ENCODE results near the gene SEMA3G.

SEMA3G gene

GRCh38 chr3:52438579-52439425 lies 6.1 kb downstream of the SEMA3G start:
- no peak for DNase-seq

- no peak for DNase-seq
Measured at GRCh38 chr3:52438104-52438376, 6.9 kb downstream of the SEMA3G start.

- no peak for DNase-seq
Measured at GRCh38 chr3:52437326-52438103, 7.4 kb downstream of the SEMA3G start.

GRCh38 chr3:52436500-52437149 lies 8.3 kb downstream of the SEMA3G start:
- no peak for DNase-seq

GRCh38 chr3:52435246-52436101 lies 9.4 kb downstream of the SEMA3G start:
- no peak for DNase-seq

DNA sequence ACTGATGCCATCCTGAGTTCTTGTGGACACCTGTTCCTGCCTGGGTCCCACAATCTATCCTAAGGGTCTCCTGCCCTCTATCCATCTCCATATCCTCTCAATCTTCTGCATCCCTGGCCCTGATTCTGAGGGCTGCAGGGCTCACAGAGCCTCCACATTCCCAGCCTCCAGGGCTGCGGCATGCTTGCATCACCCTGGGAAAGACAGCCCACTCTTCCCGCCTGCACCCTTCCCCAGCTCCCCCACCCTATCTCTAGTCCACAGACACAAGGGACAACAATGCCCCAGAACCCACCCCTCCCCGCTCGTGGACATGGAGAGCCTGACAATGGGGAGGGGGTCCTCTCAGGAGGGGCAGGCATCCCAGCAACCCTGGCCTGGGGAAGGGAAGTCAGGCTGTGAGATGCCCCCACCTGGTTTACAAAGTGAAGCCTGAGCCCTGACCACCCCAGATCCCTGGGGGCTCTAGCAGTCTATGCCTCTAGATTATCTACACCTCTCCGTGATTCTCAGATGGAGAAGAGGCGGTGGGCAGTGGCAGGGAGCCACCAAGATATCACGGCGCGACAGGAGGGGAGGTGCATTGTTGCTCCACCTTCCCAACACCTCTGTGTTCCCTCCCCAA lies 10.3 kb downstream of the SEMA3G start:
- DNase-seq: no peak

DNA sequence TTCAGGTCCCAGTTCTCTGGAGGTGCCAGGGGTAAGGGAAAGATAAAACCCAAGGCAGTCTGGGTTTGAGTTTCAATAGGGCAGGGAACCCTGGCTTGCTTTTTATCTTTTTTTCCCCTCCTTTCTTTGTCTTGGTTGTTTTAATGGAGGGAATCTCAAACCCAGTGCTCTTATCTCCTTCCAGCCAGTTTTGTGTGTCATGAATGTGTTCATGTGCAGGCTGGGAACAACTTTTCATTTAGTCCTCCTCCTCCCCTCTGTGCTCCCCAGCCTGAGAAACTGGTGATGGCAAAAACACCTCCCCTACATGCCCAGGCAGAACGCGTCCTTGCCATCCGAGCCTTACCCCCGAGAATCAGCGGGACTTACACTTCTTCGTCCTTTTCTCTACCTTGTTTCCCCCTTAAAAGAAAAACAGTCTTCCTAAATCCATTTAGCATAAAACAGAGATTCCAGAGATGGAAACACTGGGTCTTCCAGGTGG lies 10.9 kb downstream of the SEMA3G start:
- DNase-seq: no peak

- no peak for DNase-seq
Measured at GRCh38 chr3:52433328-52433995, 11.4 kb downstream of the SEMA3G start.

DNA sequence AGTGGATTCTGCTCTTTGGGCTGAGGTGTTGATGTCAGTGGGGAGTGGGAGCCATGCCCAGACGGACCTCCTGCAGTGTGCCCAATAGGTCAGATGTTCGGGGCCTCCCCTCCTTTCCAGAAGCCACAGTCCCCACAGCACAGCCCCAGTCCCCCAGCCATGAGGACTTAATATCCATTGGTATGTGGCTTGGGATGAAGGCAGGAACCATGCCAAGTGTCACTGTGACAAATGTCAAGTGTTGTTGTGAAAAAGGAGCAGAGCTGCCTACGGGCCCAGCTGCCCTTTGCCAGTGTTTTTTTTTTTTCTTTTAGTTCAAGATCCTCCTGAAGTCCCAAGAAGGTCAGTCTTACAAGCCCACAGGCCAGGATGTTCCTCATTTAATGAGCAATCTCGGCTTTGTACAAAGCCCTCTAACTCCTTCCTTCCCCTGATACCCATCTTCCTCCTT lies 12.2 kb downstream of the SEMA3G start:
- DNase-seq: no peak

- DNase-seq: no peak
Measured at GRCh38 chr3:52432225-52432624, 12.7 kb downstream of the SEMA3G start.

DNA sequence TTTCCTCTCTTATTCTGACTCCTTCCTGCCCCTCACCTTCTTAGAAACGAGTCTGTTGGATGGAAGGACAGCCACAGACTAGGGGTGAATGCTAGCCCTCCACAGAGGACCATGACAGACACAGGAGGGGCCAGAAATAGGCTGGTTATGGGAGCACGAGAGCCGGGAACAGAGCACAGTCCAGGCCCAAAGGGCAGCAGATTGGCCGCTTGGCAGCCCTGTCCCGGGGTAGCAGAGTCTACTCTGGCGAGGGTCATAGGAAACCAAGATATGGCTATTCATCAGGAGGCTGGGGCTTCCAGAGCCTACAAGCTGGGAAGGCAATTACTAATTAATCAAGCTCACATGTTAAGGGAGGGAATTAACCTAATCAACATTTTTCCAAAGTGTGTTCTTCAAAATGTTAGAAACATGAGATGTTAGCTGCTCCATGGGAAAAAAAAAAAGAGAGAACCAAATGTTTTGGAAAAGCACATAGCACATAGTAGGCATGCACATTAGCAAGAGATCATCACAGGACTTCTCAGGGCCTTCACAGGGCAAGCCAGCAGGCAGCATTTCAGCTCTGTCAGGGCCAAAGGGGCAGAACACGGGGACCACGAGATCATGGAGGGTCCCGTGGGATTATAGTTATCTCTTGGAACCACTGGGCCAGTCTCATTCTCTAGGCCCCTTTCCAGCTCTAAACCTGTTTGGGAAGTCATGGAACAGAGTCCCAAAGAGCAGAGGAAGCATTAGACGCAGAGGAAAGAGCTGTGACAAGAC lies 13.3 kb downstream of the SEMA3G start:
- DNase-seq: no peak

DNA sequence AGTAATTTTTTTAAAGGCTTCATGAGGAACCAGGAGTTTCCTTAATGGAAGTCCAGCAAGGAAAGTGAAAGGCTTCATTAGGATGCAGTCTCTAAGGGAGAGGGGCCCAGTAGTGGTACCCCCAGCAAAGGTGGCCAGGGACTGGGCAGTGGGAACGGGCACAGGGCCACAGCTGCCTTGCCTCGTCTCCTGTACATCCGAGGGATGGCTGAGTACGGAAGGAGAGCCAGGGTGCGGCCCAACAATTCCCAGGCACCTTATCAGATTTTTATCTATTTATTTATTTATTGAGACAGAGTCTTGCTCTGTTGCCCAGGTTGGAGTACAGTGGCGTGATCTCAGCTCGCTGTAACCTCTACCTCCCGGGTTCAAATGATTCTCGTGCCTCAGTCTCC lies 14.5 kb downstream of the SEMA3G start:
- no peak for DNase-seq

DNA sequence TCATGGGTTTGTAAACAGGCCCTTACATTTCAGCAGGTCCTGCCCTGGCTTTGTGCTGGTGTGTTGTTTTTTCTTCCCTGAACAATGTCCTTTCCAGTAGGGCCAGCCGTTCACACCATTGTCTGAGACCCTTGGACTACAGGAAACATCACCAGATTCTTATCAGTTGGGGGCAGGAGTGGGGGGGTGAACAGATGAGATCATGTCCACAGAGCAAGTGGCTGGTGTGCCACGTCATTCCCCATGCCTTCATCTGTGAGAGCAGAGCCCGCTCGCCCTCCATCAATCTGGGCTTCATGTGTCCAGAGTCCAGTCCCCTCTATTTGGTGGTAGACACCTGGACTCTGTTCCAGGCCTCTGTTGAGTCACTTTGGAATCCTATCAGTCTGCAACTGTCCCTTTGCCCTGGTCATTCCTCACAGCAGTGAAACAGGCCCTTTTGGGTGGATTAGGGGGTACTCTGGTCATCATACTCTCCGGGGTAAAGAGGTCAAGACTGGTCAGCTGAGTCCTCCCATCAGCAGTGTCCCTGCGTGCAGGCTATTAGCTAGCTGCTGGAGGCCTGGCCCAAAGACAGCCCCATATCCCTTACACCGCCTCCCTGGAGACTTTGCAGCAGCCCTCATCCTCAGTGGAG lies 15.0 kb downstream of the SEMA3G start:
- DNase-seq: no peak

DNA sequence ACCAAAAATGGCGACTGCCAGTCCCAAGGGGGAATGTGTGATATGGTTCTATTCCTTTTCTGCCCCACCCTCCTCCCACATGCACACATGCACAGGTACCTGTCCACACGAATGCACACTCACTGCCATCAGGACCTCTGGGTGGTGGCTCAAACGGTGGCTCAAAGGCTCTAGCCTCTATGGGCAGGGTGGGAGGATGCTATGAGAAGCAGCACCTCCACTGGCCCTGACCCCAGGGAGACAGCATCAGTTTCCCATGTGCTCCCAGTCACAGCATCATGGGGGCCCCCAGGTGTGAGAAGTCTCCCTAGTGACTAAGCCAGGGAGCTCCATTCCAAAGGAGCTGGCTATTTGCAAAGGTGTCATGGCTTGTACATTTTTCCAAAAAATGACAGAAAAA lies 15.9 kb downstream of the SEMA3G start:
- no peak for DNase-seq

DNA sequence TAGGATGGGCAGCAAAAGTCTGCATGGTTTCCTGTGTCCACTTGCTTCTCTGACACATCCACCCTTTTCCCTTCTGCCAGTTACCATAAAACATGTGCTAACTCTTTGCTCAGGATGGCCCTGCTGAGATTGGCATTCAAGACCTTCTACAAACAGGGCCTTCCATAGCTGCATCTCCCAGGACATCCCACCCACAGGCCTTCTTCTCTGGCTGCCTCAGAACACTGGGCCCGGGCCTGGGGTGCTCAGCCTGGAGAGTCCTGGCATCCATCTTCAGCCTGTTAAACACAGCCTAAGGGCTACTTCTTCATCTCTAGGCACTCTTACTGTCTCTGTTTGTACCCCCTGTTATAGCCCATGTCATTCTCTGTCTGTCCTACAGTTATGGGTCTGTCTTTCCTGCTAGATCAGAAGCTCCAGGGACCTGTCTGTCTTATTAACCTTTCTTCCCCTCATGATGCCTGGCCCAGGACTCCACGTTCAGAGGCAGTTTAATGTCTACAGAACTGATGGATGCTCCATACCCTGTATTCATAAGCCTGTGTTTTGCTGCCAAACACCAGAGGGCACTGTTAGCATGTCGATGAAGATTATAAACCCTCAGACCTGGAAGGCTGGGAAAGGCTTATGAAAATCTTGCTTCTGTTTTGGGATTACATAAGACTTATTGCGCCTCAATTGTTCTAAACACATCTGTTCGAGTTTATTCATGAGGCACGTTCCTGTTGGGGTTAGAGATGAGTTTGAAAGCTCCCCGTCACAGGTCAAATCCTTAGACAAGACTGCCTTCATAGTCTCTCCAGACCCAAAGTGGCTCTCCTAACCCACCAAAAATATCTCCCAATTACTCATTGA lies 16.5 kb downstream of the SEMA3G start:
- peak in 2 of 5 donors; percentile 19 to 45 for DNase-seq

GRCh38 chr3:52423173-52423572 lies 21.7 kb downstream of the SEMA3G start:
- no peak for DNase-seq

DNA sequence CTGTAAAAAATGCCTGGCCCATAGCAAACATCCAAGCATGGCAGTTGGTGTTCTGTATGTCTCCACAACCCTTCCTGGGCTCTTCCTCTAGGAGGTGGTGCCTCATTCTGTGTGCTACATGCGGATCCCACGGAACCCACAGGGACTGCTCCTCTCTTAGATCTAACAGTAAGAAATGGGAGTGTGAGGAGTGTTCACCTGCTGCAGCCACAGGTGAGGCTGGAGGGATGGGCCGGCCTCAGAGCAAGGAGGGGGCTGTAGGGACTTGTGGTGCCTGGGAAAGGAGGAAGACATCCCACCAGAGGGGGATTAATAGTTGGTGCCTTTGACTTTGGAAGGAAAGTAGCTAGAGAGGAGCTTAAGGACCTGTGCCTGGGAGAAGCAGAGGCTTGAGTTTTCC lies 22.2 kb downstream of the SEMA3G start:
- DNase-seq: no peak

GRCh38 chr3:52420388-52420787 lies 24.5 kb downstream of the SEMA3G start:
- DNase-seq: no peak

GRCh38 chr3:52415800-52416199 lies 29.1 kb downstream of the SEMA3G start:
- DNase-seq: no peak
